Heart right ventricle (tissue), 16 donors: ENCODE results near the gene C1orf35. TPM values are rescaled to one million over a fixed set of nuclear protein-coding genes. Genes with fewer than 3 reads are reported as not detected.

Experiments used
- ATAC-seq, 8 donors: fragments of 200-7000 bp; cut with Tn5 transposase; one replicate each; pipeline ENCODE4 v1.9.1; 2020; ENCODE audit warnings: mild to moderate bottlenecking in 8 of 8, moderate library complexity in 8 of 8, moderate number of reproducible peaks in 1 of 8
- DNase-seq, 2 donors: peaks; one replicate each; pipeline ENCODE4 v3.0.0-alpha.2; 2020
- H3K27ac ChIP-seq, 10 donors: fragments of 200-600 bp; sonication (generic) in 2 of 10; one replicate each; pipeline versions ENCODE4 v1.5.0 to v1.8.0; 2020 to 2022; ENCODE audit warnings: mild to moderate bottlenecking in 3 of 10
- H3K27me3 ChIP-seq, 7 donors: fragments of 200-600 bp; one replicate each; pipeline ENCODE4 v1.8.0; 2021 to 2022; ENCODE audit warnings: mild to moderate bottlenecking in 2 of 7
- H3K36me3 ChIP-seq, 9 donors: fragments of 200-600 bp; sonication (generic) in 1 of 9; one replicate each; pipeline versions ENCODE4 v1.5.0 to v1.8.0; 2020 to 2022; ENCODE audit warnings: mild to moderate bottlenecking in 2 of 9
- H3K4me1 ChIP-seq, 9 donors: fragments of 200-600 bp; sonication (generic) in 1 of 9; one replicate each; pipeline versions ENCODE4 v1.5.0 to v1.8.0; 2020 to 2022; ENCODE audit warnings: mild to moderate bottlenecking in 4 of 9
- H3K4me3 ChIP-seq, 10 donors: fragments of 200-600 bp; sonication (generic) in 2 of 10; one replicate each; pipeline versions ENCODE4 v1.5.0 to v1.8.0; 2020 to 2022; ENCODE audit warnings: mild to moderate bottlenecking in 7 of 10, moderate library complexity in 2 of 10
- H3K9me3 ChIP-seq, 11 donors: fragments of 200-600 bp in 10 of 11; sonication (generic) in 2 of 11; one replicate each; pipeline versions ENCODE4 v1.5.0 to v1.8.0; 2013 to 2022; ENCODE audit warnings: mild to moderate bottlenecking in 2 of 11, control low read depth in 1 of 11, moderate library complexity in 1 of 11
- WGBS, 2 donors: extraction: QIAGEN DNeasy Blood & Tissue Kit; methylation state at CpG; one replicate each; pipeline ENCODE4 v1.1.7; 2013; ENCODE audit warnings: inconsistent platforms in 1 of 2; 5-methylcytosine and 5-hydroxymethylcytosine counted together
- intact Hi-C, 10 donors: fragments of 100-400 bp; cut with DNase I; formaldehyde crosslinking; loops; one replicate each; pipeline versions ENCODE4 v1.11.1 to v1.14.2; 2022
- polyA plus RNA-seq, 2 donors: library from polyadenylated mRNA; stranded (reverse); fragments of 200-250 nt; gene quantifications; one replicate each; pipeline ENCODE4 v1.2.3, GENCODE V29; 2013
- total RNA-seq, 10 donors: library from RNA; stranded (reverse); fragmentation: NEBNext Ultra II Directional in 3 of 10; extraction: Animal tissue kit (Norgen Biotek cat#: 25700) in 3 of 10; gene quantifications; one replicate each; pipeline versions ENCODE4 v1.2.1 to v1.2.4, GENCODE V29; 2021 to 2023
- TF ChIP-seq, protein P1 (sequence below), 9 donors: fragments of 200-600 bp; sonication (generic) in 2 of 9; IDR thresholded peaks; one replicate each; pipeline versions ENCODE4 v1.5.0 to v1.8.0; 2021 to 2022; ENCODE audit warnings: antibody characterized with exemption in 9 of 9, mild to moderate bottlenecking in 5 of 9, moderate library complexity in 1 of 9
- donor health status: Arrhythmogenic right ventricular cardiomyopathy.
- donor health status: ischemic (EF 13 %, LVEDD 7.1; RV severe dilation, severe dysfunction).
- donor health status: healthy with polysubstance abuse.
- donor health status: DM: no; HTN: yes; CAD: no.
- donor health status: DM: no; HTN: no; CAD: no.
- donor health status: ischemic (EF 25% LVEDD 6.9; RV normal size, moderate dysfunction).
- donor health status: ischemic (EF 25% LVEDD 5.7; RV mildly dilated, moderate dysfunction).
- donor health status: healthy.
- donor health status: DM: yes; HTN: yes; CAD: no.
- donor health status: Ischemic cardiomyopathy.
- donor health status: ischemic (EF 35%, LVEDD 5.7; RV mildly dilated, moderate dysfunction).
- donor health status: nonischemic (EF 11% LVEDD 7.7; RV severe dilation, severe dysfunction).
- donor health status: DM: yes; HTN: yes; CAD: no.
- donor health status: PGD.
- donor health status: ischemic (EF 29% LVEDD 5.4; RV normal size, mild dysfunction).
- donor health status: nonischemic (EF 23%, LVEDD 6.1; RV moderate dilation, normal function).

C1orf35 gene
- total and polyA plus RNA-seq, 12 donors, result 5.6 to 15.7 (median 6.4) TPM

DNA sequence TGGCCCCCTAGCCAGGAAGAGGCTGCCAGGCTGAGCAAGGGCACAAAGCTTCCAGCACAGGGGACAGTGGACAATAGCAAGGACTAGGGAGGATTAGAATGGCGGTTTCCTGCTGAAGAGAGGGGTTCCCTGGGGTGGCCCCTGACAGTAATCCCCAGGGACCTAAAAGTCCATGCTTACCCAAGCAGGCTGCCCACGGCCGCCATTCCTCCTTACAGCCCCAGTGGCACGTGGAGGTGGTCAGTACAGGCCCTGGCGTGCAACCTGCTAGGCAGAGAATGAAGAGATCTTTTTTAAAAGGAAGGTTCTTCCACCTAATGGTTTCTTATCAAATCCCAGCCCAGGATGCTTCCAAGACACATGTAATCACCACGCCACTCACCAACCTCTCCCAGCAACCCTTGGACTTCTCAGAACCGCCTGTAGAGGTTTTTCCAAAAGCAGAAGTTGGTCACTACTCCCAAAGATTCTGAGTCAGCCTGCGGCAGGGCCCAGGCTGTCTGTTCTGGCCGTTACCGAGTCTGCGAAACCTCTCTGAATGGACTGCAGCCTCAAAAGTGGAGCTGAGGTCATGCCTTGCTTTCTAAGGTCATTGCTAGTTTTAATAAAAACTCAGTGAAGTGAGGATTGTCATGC, 5.0 kb upstream of the C1orf35 start:
- TF ChIP-seq, protein P1, sequence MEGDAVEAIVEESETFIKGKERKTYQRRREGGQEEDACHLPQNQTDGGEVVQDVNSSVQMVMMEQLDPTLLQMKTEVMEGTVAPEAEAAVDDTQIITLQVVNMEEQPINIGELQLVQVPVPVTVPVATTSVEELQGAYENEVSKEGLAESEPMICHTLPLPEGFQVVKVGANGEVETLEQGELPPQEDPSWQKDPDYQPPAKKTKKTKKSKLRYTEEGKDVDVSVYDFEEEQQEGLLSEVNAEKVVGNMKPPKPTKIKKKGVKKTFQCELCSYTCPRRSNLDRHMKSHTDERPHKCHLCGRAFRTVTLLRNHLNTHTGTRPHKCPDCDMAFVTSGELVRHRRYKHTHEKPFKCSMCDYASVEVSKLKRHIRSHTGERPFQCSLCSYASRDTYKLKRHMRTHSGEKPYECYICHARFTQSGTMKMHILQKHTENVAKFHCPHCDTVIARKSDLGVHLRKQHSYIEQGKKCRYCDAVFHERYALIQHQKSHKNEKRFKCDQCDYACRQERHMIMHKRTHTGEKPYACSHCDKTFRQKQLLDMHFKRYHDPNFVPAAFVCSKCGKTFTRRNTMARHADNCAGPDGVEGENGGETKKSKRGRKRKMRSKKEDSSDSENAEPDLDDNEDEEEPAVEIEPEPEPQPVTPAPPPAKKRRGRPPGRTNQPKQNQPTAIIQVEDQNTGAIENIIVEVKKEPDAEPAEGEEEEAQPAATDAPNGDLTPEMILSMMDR (IDR thresholded peaks at IDR 0.05), result no peak
- H3K4me1 ChIP-seq, result peaks cover 12 to 45% (median 34%) of the 10 kb centered on the region in 9 donors
- 78 to 80% methylated on average over 11 of the region's 11 CpGs for WGBS, 2 donors
- no peak for DNase-seq
- H3K27me3 ChIP-seq, result no peaks in the 10 kb centered on the region
- peak overlapping the region in 9 of 10 donors; percentile 82 to 99 (median 95) for H3K4me3 ChIP-seq
- H3K27ac ChIP-seq, result peak overlapping the region in 8 of 10 donors; percentile 76 to 96 (median 89)
- H3K36me3 ChIP-seq, result peaks cover 0 to 27% (median 10%) of the 10 kb centered on the region in 9 donors
- intact Hi-C loops, result no loop called here
- ATAC-seq, result no peak
- no peaks in the 10 kb centered on the region for H3K9me3 ChIP-seq

- H3K4me1 ChIP-seq, result peaks cover 12 to 45% (median 34%) of the 10 kb centered on the region in 9 donors
- H3K4me3 ChIP-seq, result peak overlapping the region in 1 of 10 donors; percentile 97
- DNase-seq, result peak in 1 of 2 donors; percentile 17
- H3K36me3 ChIP-seq, result peaks cover 0 to 27% (median 10%) of the 10 kb centered on the region in 9 donors
- intact Hi-C loops, result no loop called here
- H3K27ac ChIP-seq, result no peak overlapping the region
- H3K9me3 ChIP-seq, result no peaks in the 10 kb centered on the region
- no peak for ATAC-seq
- 88 to 90% methylated on average over 19 of the region's 19 CpGs for WGBS, 2 donors
- TF ChIP-seq, protein P1 (IDR thresholded peaks at IDR 0.05), result no peak
- no peaks in the 10 kb centered on the region for H3K27me3 ChIP-seq
These were observed 4.5 kb upstream of the C1orf35 start for GRCh38 chr1:228107636-228108035.

DNA sequence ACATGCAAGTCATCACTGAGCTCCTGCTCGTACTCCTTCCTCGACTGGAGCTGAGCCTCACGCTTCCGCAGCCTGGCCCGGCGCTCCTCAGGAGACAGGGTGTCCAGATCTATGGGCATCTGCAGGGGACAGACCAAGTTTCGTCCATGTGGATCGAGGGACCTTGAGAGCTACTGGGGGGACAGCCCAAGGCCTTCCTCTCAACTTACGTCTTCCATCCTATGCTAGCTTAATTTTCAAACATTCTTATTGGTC, 3.6 kb upstream of the C1orf35 start:
- no peak overlapping the region for H3K4me3 ChIP-seq
- no peak overlapping the region for H3K27ac ChIP-seq
- no peaks in the 10 kb centered on the region for H3K9me3 ChIP-seq
- H3K27me3 ChIP-seq, result no peaks in the 10 kb centered on the region
- intact Hi-C loops, result no loop called here
- peaks cover 0 to 27% (median 10%) of the 10 kb centered on the region in 9 donors for H3K36me3 ChIP-seq
- 87% methylated on average over 9 of the region's 9 CpGs for WGBS, 2 donors
- no peak for ATAC-seq
- TF ChIP-seq, protein P1 (IDR thresholded peaks at IDR 0.05), result no peak
- DNase-seq, result peak in 1 of 2 donors; percentile 10
- H3K4me1 ChIP-seq, result peaks cover 19 to 53% (median 43%) of the 10 kb centered on the region in 9 donors

DNA sequence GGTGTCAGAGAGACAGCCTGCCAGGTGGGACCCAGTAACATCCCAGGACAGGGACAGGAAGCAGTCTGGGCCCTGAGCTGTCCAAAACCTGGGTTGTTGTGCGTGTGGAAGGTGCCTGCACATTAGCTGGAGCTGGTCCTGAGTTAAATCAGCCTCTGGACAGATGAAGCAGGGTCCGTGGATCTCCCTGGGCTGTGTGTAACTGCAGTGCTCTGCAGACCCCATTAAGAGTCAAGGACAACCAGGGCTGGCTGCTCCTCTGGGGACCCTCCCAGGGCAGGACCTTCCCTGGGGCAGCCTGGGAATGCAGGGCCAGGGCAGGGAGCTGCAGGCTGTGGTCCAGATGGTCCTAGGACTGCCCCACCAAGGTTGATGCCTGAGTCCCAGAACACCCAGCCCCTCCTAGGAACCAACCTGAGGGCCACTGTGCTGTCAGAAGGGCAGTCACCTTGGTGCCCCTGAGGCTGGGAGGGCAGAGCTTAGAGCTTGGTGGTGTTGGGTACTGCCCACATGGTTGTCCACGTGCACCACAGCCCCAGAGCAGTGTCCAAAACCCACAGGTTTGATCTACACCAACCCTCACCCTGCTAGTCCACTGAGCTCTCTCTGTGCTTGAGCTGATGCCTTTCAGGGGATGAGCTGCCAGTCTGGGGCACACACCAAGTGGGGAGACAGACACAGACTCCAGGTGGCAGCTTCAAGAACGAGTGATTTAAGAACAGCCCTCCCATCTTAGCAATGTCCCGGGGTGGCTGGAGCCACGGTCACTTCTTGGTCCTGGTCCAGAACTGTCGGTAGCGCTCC, 3.1 kb upstream of the C1orf35 start:
- H3K4me1 ChIP-seq, result peaks cover 19 to 59% (median 47%) of the 10 kb centered on the region in 9 donors
- TF ChIP-seq, protein P1 (IDR thresholded peaks at IDR 0.05), result no peak
- 83% methylated on average over 8 of the region's 8 CpGs for WGBS, 2 donors

More for the DNA sequence above, 3.1 kb upstream of the C1orf35 start:
- H3K27ac ChIP-seq, result no peak overlapping the region
- intact Hi-C loops, result no loop called here
- H3K4me3 ChIP-seq, result no peak overlapping the region
- peak in 1 of 2 donors; percentile 10 for DNase-seq
- H3K27me3 ChIP-seq, result no peaks in the 10 kb centered on the region
- peaks cover 0 to 32% (median 10%) of the 10 kb centered on the region in 9 donors for H3K36me3 ChIP-seq
- ATAC-seq, result no peak
- no peaks in the 10 kb centered on the region for H3K9me3 ChIP-seq
